HepG2 (cell line): ENCODE data around the gene ZNF74. TPM values are rescaled to one million over a fixed set of nuclear protein-coding genes. Genes with fewer than 3 reads are reported as not detected.

ENCODE experiments used
- CAMTA2 ChIP-seq: sonication (generic); formaldehyde crosslinking; IDR thresholded peaks from 2 replicates; pipeline ENCODE4 v1.4.0; 2020; ENCODE audit warnings: mild to moderate bottlenecking, missing genetic modification reagents, borderline replicate concordance
- DMAP1 ChIP-seq: IDR thresholded peaks from 2 replicates; pipeline ENCODE4 v1.6.1; 2016
- ETV5 ChIP-seq: IDR thresholded peaks from 2 replicates; pipeline ENCODE4 v1.6.1; 2018; ENCODE audit warnings: missing biosample characterization, missing genetic modification reagents, inconsistent platforms, borderline replicate concordance
- HOXD1 ChIP-seq: sonication (generic); formaldehyde crosslinking; IDR thresholded peaks from 2 replicates; pipeline ENCODE4 v1.5.0; 2020; ENCODE audit warnings: missing genetic modification reagents
- ISL2 ChIP-seq: sonication (generic); formaldehyde crosslinking; IDR thresholded peaks from 2 replicates; pipeline ENCODE4 v1.5.0; 2020; ENCODE audit warnings: missing genetic modification reagents
- ISX ChIP-seq: sonication (generic); formaldehyde crosslinking; conservative IDR thresholded peaks from 2 replicates; pipeline ENCODE4 v1.5.0; 2020; ENCODE audit warnings: missing genetic modification reagents
- LBX2 ChIP-seq: sonication (generic); formaldehyde crosslinking; IDR thresholded peaks from 2 replicates; pipeline ENCODE4 v1.5.0; 2020; ENCODE audit warnings: missing genetic modification reagents, mild to moderate bottlenecking, borderline replicate concordance
- PHF20 ChIP-seq: sonication (generic); formaldehyde crosslinking; IDR thresholded peaks from 2 replicates; pipeline ENCODE4 v1.5.0; 2020; ENCODE audit warnings: mild to moderate bottlenecking, missing genetic modification reagents
- PHF21A ChIP-seq: sonication (generic); formaldehyde crosslinking; IDR thresholded peaks from 2 replicates; pipeline ENCODE4 v1.5.0; 2020; ENCODE audit warnings: mild to moderate bottlenecking, missing genetic modification reagents
- RBFOX2 ChIP-seq: fragments of 200-400 bp; formaldehyde crosslinking; IDR thresholded peaks from 2 replicates; pipeline ENCODE4 v1.6.1; 2017; ENCODE audit warnings: low read depth, mild to moderate bottlenecking, low read length
- STAG1 ChIP-seq: sonication (generic); formaldehyde crosslinking; IDR thresholded peaks from 2 replicates; pipeline ENCODE4 v1.4.0; 2020; ENCODE audit warnings: missing genetic modification reagents
- TBX2 ChIP-seq: sonication (generic); formaldehyde crosslinking; IDR thresholded peaks from 2 replicates; pipeline ENCODE4 v1.5.0; 2020; ENCODE audit warnings: missing genetic modification reagents, mild to moderate bottlenecking, borderline replicate concordance
- XRCC5 ChIP-seq: fragments of 200-400 bp; formaldehyde crosslinking; optimal IDR thresholded peaks from 2 replicates; pipeline ENCODE3; 2017; ENCODE audit warnings: mild to moderate bottlenecking, low read length
- ZMYM4 ChIP-seq: sonication (generic); formaldehyde crosslinking; IDR thresholded peaks from 2 replicates; pipeline ENCODE4 v1.8.1; 2023; ENCODE audit warnings: mild to moderate bottlenecking, missing genetic modification reagents
- ZNF230 ChIP-seq: sonication (generic); formaldehyde crosslinking; IDR thresholded peaks from 2 replicates; pipeline ENCODE4 v1.4.0; 2020; ENCODE audit warnings: mild to moderate bottlenecking, missing genetic modification reagents
- ZNF329 ChIP-seq: sonication (generic); formaldehyde crosslinking; IDR thresholded peaks from 2 replicates; pipeline ENCODE4 v1.9.0; 2021; ENCODE audit warnings: low read depth, mild to moderate bottlenecking, missing genetic modification reagents
- ZNF331 ChIP-seq: sonication (generic); formaldehyde crosslinking; IDR thresholded peaks from 2 replicates; pipeline ENCODE4 v1.4.0; 2020; ENCODE audit warnings: missing genetic modification reagents
- ZNF496 ChIP-seq: sonication (generic); formaldehyde crosslinking; IDR thresholded peaks from 2 replicates; pipeline ENCODE4 v1.8.1; 2023; ENCODE audit warnings: mild to moderate bottlenecking, moderate library complexity, missing genetic modification reagents; ENCODE audit not compliant: insufficient replicate concordance
- ZNF547 ChIP-seq: sonication (generic); formaldehyde crosslinking; IDR thresholded peaks from 2 replicates; pipeline ENCODE4 v1.5.1; 2020; ENCODE audit warnings: mild to moderate bottlenecking, missing genetic modification reagents
- ZNF574 ChIP-seq: sonication (generic); formaldehyde crosslinking; IDR thresholded peaks from 2 replicates; pipeline ENCODE4 v1.4.0; 2020; ENCODE audit warnings: missing genetic modification reagents
- ZNF749 ChIP-seq: sonication (generic); formaldehyde crosslinking; IDR thresholded peaks from 2 replicates; pipeline ENCODE4 v1.8.0; 2022; ENCODE audit warnings: mild to moderate bottlenecking, missing genetic modification reagents, moderate library complexity, borderline replicate concordance
- ZSCAN20 ChIP-seq: sonication (generic); formaldehyde crosslinking; IDR thresholded peaks from 2 replicates; pipeline ENCODE4 v1.4.0; 2020; ENCODE audit warnings: missing genetic modification reagents, mild to moderate bottlenecking, borderline replicate concordance
- ZSCAN25 ChIP-seq: sonication (generic); formaldehyde crosslinking; IDR thresholded peaks from 2 replicates; pipeline ENCODE4 v1.8.0; 2022; ENCODE audit warnings: mild to moderate bottlenecking, missing genetic modification reagents
- polyA plus RNA-seq, 8 experiments: library from polyadenylated mRNA; depleted of rRNA in 3 of 8; stranded (reverse) in 7 of 8; unstranded in 1 of 8; fragments of >200 nt; fragmentation: Illumina TruSeq in 4 of 8; extraction: Trizol in 4 of 8; gene quantifications; 2 replicates each; pipeline versions ENCODE4 v1.2.1 to v1.2.3, GENCODE V29; 2011 to 2016; ENCODE audit warnings: low read depth in 4 of 8, missing spikeins in 1 of 8, mixed read lengths in 1 of 8; ENCODE audit not compliant: insufficient read depth in 1 of 8
- total RNA-seq, 5 experiments: library from RNA; depleted of rRNA; stranded (reverse); fragments of >200 nt; fragmentation: Illumina TruSeq; extraction: Trizol; gene quantifications; 2 replicates each; pipeline ENCODE4 v1.2.3, GENCODE V29; 2016; ENCODE audit warnings: low read depth in 1 of 5
- TF ChIP-seq, protein P1 (sequence below): IDR thresholded peaks from 2 replicates; pipeline ENCODE4 v1.6.1; 2018; ENCODE audit warnings: missing genetic modification reagents, mild to moderate bottlenecking, missing compliant biosample characterization
- TF ChIP-seq, protein P2 (sequence below): sonication (generic); formaldehyde crosslinking; IDR thresholded peaks from 2 replicates; pipeline ENCODE4 v1.8.0; 2022; ENCODE audit warnings: missing genetic modification reagents, mild to moderate bottlenecking, inconsistent platforms, borderline replicate concordance

The ZNF74 gene
- total and polyA plus RNA-seq, 2 of the 13 experiments (the other 11 are each of a cell fraction or from before 2014, with no cell fraction given) = 6.3 to 9.1 TPM

DNA sequence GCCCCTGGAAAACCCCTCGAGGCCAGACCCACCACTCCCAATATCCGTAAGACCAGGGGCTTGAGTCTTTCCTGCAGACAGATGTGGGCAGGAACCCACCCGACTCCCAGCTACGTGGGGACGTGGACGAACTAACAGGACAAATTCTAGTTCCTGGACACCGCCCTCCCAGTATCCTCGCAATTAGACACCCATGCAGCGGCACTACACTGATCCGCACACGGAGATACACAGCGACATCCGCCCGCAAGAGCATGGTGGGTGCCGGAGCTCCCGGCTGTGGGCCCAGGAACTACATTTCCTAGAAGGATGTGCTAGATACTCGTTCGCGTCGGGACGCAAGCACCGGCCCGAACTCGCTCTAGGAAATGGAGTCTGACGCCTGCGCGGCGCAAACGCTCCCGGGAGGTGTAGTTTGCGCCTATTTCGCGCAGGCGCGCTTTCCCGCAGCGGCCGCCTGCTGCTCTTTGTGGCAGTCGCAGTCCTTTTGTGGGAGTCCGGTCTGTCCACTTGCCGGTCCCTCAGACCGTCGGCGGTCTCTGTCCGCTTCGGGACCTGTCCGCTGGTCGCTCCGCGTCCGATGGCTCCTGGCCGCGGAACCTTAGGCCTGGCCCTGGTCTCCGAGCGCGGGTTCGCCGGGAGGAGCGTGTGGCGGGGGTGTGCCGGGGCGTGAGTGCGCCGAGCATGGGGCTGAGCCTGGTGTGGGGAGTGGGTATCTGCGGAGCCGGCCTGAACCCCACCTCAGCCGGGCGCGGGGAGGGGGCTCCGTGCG lies at the start of gene ZNF74 (continued):
- peak; percentile 13; the same call in 1 of the 2 replicates for TF ChIP-seq ZNF230 (CRISPR knock-in tag)
- TF ChIP-seq RBFOX2 = peak; percentile 87
- no peak for TF ChIP-seq ZSCAN25 (CRISPR knock-in tag)
- peak; percentile 69 for TF ChIP-seq TBX2 (CRISPR knock-in tag)
- peak; percentile 30; the same call in 1 of the 2 replicates for TF ChIP-seq ZNF331 (CRISPR knock-in tag)
- peak; percentile 51; the same call in 1 of the 2 replicates for TF ChIP-seq HOXD1 (CRISPR knock-in tag)
- TF ChIP-seq ZNF547 (CRISPR knock-in tag) = peak; percentile 80
- no peak for TF ChIP-seq ZNF496 (CRISPR knock-in tag)
- TF ChIP-seq ISX (CRISPR knock-in tag) = no peak
- TF ChIP-seq ISL2 (CRISPR knock-in tag) = peak; percentile 23
- peak; percentile 32; the same call in 1 of the 2 replicates for TF ChIP-seq ZSCAN20
- TF ChIP-seq PHF21A = peak; percentile 45; the same call in 1 of the 2 replicates
- TF ChIP-seq, protein P1, sequence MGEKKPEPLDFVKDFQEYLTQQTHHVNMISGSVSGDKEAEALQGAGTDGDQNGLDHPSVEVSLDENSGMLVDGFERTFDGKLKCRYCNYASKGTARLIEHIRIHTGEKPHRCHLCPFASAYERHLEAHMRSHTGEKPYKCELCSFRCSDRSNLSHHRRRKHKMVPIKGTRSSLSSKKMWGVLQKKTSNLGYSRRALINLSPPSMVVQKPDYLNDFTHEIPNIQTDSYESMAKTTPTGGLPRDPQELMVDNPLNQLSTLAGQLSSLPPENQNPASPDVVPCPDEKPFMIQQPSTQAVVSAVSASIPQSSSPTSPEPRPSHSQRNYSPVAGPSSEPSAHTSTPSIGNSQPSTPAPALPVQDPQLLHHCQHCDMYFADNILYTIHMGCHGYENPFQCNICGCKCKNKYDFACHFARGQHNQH (CRISPR knock-in tag) = peak; percentile 81
- peak; percentile 43 for TF ChIP-seq XRCC5
- TF ChIP-seq LBX2 (CRISPR knock-in tag) = no peak
- TF ChIP-seq PHF20 = peak; percentile 43
- peak; percentile 52; the same call in 1 of the 2 replicates for TF ChIP-seq ZNF329
- TF ChIP-seq, protein P2, sequence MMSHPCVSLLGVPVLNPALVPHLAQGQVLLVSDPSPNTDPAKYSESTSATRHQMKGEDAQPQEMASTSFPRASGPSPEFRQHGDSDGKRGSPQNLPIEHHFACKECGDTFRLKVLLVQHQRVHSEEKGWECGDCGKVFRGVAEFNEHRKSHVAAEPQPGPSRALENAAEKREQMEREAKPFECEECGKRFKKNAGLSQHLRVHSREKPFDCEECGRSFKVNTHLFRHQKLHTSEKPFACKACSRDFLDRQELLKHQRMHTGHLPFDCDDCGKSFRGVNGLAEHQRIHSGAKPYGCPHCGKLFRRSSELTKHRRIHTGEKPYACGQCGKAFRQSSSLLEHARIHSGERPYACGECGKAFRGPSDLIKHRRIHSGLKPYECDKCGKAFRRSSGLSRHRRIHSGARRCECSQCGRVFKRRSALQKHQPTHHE (CRISPR knock-in tag) = no peak
- peak; percentile 59; the same call in 1 of the 2 replicates for TF ChIP-seq DMAP1 (CRISPR knock-in tag)
- peak; percentile 40; the same call in 1 of the 2 replicates for TF ChIP-seq ETV5
- TF ChIP-seq ZNF574 (CRISPR knock-in tag) = peak; percentile 76
- TF ChIP-seq STAG1 = peak; percentile 10; the same call in 1 of the 2 replicates
- TF ChIP-seq ZNF749 = peak; percentile 31; the same call in 1 of the 2 replicates
- no peak; the same call in 1 of the 2 replicates for TF ChIP-seq CAMTA2 (CRISPR knock-in tag)
- peak; percentile 34; the same call in 1 of the 2 replicates for TF ChIP-seq ZMYM4 (CRISPR knock-in tag)
